Measurements from ENCODE around the gene PTPRT. TPM values are rescaled to one million over a fixed set of nuclear protein-coding genes. Genes with fewer than 3 reads are reported as not detected.

Gene PTPRT
- total and polyA plus RNA-seq, 2 of the 13 experiments (the other 11 are each of a cell fraction or from before 2014, with no cell fraction given) = under 0.01 to 0.09 TPM

- Histone ChIP-seq H3K9me3 (ENCODE audit: low read length) (no peaks in the 10 kb centered on the region), H4K20me1 (ENCODE audit: insufficient read depth, low read length) (no peaks in the 10 kb centered on the region), H3K4me2 (ENCODE audit: low read depth, low read length) (no peak overlapping the region), H3K27ac (ENCODE audit: extremely low read length, insufficient read depth, low read length) (no peak overlapping the region), H3K9ac (ENCODE audit: insufficient read depth, low read depth, low read length) (no peak overlapping the region), H3K4me3 (replicated peaks in 1 of 3; ENCODE audit: insufficient read depth in 1 of 3, low read depth in 2 of 3, low read length in 3 of 3) (no peak overlapping the region), H3K27me3 (ENCODE audit: control insufficient read depth in 1 of 2, insufficient read depth in 2 of 2, low read length in 2 of 2) (no peaks in the 10 kb centered on the region; a peak in 1 of 5 replicates), H3K4me1 (ENCODE audit: insufficient read depth, low read length) (no peaks in the 10 kb centered on the region), H3K36me3 (replicated peaks in 1 of 2; ENCODE audit: control insufficient read depth in 1 of 2, insufficient read depth in 2 of 2, low read length in 2 of 2) (no peaks in the 10 kb centered on the region), H2AFZ (ENCODE audit: low read length) (no peak overlapping the region), H3K79me2 (ENCODE audit: insufficient read depth, low read length) (no peaks in the 10 kb centered on the region)
- 13% methylated on average over 7 of the region's 7 CpGs for WGBS (ENCODE audit: low lambda C conversion rate)
- in situ Hi-C loops (cut with HindIII; ENCODE audit: extremely low pct_ligation_motif_present, low pct_unique_long_range_greater_than_20kb) = no loop called here
- intact Hi-C loops (cut with micrococcal nuclease; ENCODE audit: unreplicated experiment) = no loop called here
- ChIA-PET POLR2A (no interaction called here), CTCF (ENCODE audit: low intra/inter-chr PET ratio, low total read pairs) (no interaction called here)
- no TSS peak for BruUV-seq (replicated peaks)
- no peak for FAIRE-seq
- no peak for ATAC-seq
- no peak for TF ChIP-seq ZSCAN22 (CRISPR knock-in tag; IDR thresholded peaks at IDR 0.05)
- no peak for DNase-seq (ENCODE audit: low spot score)
These were observed 142.7 kb downstream of the PTPRT start for GRCh38 chr20:43046966-43047365.

GRCh38 chr20:43043887-43044286 lies 145.8 kb downstream of the PTPRT start:
- Histone ChIP-seq H3K27ac (ENCODE audit: extremely low read length, insufficient read depth, low read length) (no peak overlapping the region), H3K27me3 (ENCODE audit: control insufficient read depth in 1 of 2, insufficient read depth in 2 of 2, low read length in 2 of 2) (no peaks in the 10 kb centered on the region; a peak in 1 of 5 replicates), H3K79me2 (ENCODE audit: insufficient read depth, low read length) (no peaks in the 10 kb centered on the region), H3K4me2 (ENCODE audit: low read depth, low read length) (no peak overlapping the region), H3K9ac (ENCODE audit: insufficient read depth, low read depth, low read length) (no peak overlapping the region), H2AFZ (ENCODE audit: low read length) (no peak overlapping the region), H4K20me1 (ENCODE audit: insufficient read depth, low read length) (no peaks in the 10 kb centered on the region), H3K36me3 (replicated peaks in 1 of 2; ENCODE audit: control insufficient read depth in 1 of 2, insufficient read depth in 2 of 2, low read length in 2 of 2) (no peaks in the 10 kb centered on the region), H3K4me3 (replicated peaks in 1 of 3; ENCODE audit: insufficient read depth in 1 of 3, low read depth in 2 of 3, low read length in 3 of 3) (no peak overlapping the region), H3K4me1 (ENCODE audit: insufficient read depth, low read length) (no peaks in the 10 kb centered on the region), H3K9me3 (ENCODE audit: low read length) (no peaks in the 10 kb centered on the region)
- FAIRE-seq (no peak), ATAC-seq (no peak), DNase-seq (ENCODE audit: low spot score) (no peak)
- WGBS (ENCODE audit: low lambda C conversion rate) = 23% methylated on average over 4 of the region's 4 CpGs
- POLR2A ChIA-PET = no interaction called here
- CTCF ChIA-PET (ENCODE audit: low intra/inter-chr PET ratio, low total read pairs) = no interaction called here
- in situ Hi-C loops (cut with HindIII; ENCODE audit: extremely low pct_ligation_motif_present, low pct_unique_long_range_greater_than_20kb) (no loop called here), intact Hi-C loops (cut with micrococcal nuclease; ENCODE audit: unreplicated experiment) (no loop called here)
- no TSS peak for BruUV-seq (replicated peaks)
- TF ChIP-seq, protein P1, sequence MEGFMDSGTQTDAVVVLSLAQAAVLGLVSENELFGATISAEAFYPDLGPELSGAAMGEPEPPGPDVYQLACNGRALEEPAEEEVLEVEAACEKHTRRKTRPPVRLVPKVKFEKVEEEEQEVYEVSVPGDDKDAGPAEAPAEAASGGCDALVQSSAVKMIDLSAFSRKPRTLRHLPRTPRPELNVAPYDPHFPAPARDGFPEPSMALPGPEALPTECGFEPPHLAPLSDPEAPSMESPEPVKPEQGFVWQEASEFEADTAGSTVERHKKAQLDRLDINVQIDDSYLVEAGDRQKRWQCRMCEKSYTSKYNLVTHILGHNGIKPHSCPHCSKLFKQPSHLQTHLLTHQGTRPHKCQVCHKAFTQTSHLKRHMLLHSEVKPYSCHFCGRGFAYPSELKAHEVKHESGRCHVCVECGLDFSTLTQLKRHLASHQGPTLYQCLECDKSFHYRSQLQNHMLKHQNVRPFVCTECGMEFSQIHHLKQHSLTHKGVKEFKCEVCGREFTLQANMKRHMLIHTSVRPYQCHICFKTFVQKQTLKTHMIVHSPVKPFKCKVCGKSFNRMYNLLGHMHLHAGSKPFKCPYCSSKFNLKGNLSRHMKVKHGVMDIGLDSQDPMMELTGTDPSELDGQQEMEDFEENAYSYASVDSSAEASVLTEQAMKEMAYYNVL (CRISPR knock-in tag; IDR thresholded peaks at IDR 0.05; ENCODE audit: borderline replicate concordance) = no peak
- no peak for TF ChIP-seq ZNF17 (CRISPR knock-in tag; IDR thresholded peaks at IDR 0.05)
- TF ChIP-seq, protein P2, sequence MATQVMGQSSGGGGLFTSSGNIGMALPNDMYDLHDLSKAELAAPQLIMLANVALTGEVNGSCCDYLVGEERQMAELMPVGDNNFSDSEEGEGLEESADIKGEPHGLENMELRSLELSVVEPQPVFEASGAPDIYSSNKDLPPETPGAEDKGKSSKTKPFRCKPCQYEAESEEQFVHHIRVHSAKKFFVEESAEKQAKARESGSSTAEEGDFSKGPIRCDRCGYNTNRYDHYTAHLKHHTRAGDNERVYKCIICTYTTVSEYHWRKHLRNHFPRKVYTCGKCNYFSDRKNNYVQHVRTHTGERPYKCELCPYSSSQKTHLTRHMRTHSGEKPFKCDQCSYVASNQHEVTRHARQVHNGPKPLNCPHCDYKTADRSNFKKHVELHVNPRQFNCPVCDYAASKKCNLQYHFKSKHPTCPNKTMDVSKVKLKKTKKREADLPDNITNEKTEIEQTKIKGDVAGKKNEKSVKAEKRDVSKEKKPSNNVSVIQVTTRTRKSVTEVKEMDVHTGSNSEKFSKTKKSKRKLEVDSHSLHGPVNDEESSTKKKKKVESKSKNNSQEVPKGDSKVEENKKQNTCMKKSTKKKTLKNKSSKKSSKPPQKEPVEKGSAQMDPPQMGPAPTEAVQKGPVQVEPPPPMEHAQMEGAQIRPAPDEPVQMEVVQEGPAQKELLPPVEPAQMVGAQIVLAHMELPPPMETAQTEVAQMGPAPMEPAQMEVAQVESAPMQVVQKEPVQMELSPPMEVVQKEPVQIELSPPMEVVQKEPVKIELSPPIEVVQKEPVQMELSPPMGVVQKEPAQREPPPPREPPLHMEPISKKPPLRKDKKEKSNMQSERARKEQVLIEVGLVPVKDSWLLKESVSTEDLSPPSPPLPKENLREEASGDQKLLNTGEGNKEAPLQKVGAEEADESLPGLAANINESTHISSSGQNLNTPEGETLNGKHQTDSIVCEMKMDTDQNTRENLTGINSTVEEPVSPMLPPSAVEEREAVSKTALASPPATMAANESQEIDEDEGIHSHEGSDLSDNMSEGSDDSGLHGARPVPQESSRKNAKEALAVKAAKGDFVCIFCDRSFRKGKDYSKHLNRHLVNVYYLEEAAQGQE (IDR thresholded peaks at IDR 0.05; ENCODE audit: borderline replicate concordance in 1 of 2, low read depth in 1 of 2, low read length in 2 of 2) = peak; percentile 40 to 88
- TF ChIP-seq MBD4 (IDR thresholded peaks at IDR 0.05; ENCODE audit: borderline replicate concordance, low read length) = no peak
